Measurements from ENCODE around the gene PHKG1.

DNA sequence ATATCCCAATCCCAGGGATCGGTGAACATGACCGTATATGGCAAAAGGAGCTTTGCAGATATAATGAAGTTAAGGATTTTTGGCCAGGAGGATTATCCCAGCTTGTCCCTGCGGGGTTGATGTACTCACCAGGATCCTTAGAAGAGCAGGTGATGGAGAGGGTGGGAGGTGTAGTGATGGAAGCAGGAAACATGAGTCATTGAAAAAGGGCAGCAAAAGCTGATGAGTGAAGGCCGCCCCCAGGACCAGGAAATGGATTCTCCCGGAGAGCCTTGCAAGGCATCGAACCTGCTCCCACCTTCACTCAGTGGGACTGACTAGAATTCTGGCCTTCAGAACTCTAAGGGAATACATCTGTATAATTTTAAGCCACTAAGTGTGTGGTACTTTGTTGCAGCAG, 28.7 kb upstream of the PHKG1 start:
- TF ChIP-seq FOXK2 (IDR thresholded peaks at IDR 0.05) (no peak), SP1 (IDR thresholded peaks at IDR 0.05) (no peak), FOXA1 (IDR thresholded peaks at IDR 0.05) (no peak)
